Ectodermal cell (in vitro differentiated cells): Measurements from ENCODE around the gene ITGB2.

Experiments
- H3K27ac ChIP-seq: 2 replicates; pipeline ENCODE4 v1.7.0; 2013; ENCODE audit warnings: mild to moderate bottlenecking, low read depth, low read length; ENCODE audit not compliant: insufficient read depth, poor library complexity, severe bottlenecking
- H3K27me3 ChIP-seq: 2 replicates; pipeline ENCODE4 v1.7.0; 2013; ENCODE audit warnings: mild to moderate bottlenecking, low read length; ENCODE audit not compliant: insufficient read depth, control insufficient read depth, poor library complexity, severe bottlenecking
- H3K36me3 ChIP-seq: one replicate; pipeline ENCODE4 v1.7.0; 2013; ENCODE audit warnings: low read length; ENCODE audit not compliant: control insufficient read depth, insufficient read depth
- H3K4me1 ChIP-seq: one replicate; pipeline ENCODE4 v1.7.0; 2013; ENCODE audit warnings: low read length; ENCODE audit not compliant: control insufficient read depth, insufficient read depth
- H3K4me3 ChIP-seq: 2 replicates; pipeline ENCODE4 v1.7.0; 2013; ENCODE audit warnings: low read depth, low read length, control low read depth; ENCODE audit not compliant: insufficient read depth
- H3K9me3 ChIP-seq: 2 replicates; pipeline ENCODE4 v1.7.0; 2013; ENCODE audit warnings: mild to moderate bottlenecking, low read length, moderate library complexity; ENCODE audit not compliant: control insufficient read depth
- WGBS, 2 experiments: methylation state at CpG; one replicate each; pipeline ENCODE4 v1.1.7; 2013; ENCODE audit warnings: missing lambda C conversion rate in 2 of 2; 5-methylcytosine and 5-hydroxymethylcytosine counted together

Gene ITGB2

DNA sequence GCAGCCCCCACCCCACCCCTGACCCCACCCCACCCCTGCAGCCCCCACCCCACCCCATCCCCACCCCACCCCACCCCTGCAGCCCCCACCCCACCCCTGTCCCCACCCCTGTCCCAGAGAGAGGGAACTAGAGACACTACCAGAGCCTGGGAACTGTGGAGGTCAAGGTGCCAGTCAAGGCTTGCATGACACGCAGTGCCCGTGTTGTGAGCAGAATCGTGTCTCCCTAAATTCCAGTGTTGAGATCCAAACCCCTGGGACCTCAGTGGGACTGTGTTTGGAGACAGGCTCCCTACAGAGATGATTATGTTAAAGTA is 84.4 kb downstream of the ITGB2 start:
- Histone ChIP-seq H3K36me3 (no peaks in the 10 kb centered on the region), H3K4me1 (no peaks in the 10 kb centered on the region), H3K9me3 (no peaks in the 10 kb centered on the region), H3K27ac (no peak overlapping the region), H3K27me3 (no peaks in the 10 kb centered on the region), H3K4me3 (no peak overlapping the region)
- WGBS, 2 experiments: 90 to 91% methylated on average over 3 of the region's 3 CpGs
